OCI-LY7 (cell line): ENCODE data around the gene RNU6-8. TPM values are rescaled to one million over a fixed set of nuclear protein-coding genes. Genes with fewer than 3 reads are reported as not detected.

Experiments used
- BruUV-seq: library from RNA; stranded (reverse); fragments of 400-500 nt; replicated peaks from 2 replicates; lab custom pipeline; 2021; lab: Mats Ljungman, UMichigan
- CTCF ChIA-PET: fragments of 300-600 bp; sonication (Branson Sonifier 250); formaldehyde crosslinking; loops from one replicate; lab custom pipeline; 2022; ENCODE audit warnings: antibody characterized with exemption; ENCODE audit not compliant: unreplicated experiment; lab: Charles Lee
- POLR2A ChIA-PET: fragments of 300-600 bp; sonication (Branson Sonifier 250); formaldehyde crosslinking; loops from one replicate; lab custom pipeline; 2022; ENCODE audit warnings: antibody characterized with exemption; lab: Charles Lee
- DNase-seq: peaks from one replicate; pipeline ENCODE4 v3.0.0-alpha.2; 2015; ENCODE audit warnings: low spot score
- H2AFZ ChIP-seq: fragments of 200-600 bp; sonication (generic), shearing (Covaris generic); 2 replicates; pipeline ENCODE4 v1.6.1; 2014; ENCODE audit warnings: mild to moderate bottlenecking, antibody characterized with exemption, low read length, moderate library complexity
- H3K27ac ChIP-seq: fragments of 200-600 bp; sonication (generic); 2 replicates; pipeline ENCODE4 v1.5.1; 2014; ENCODE audit warnings: mixed run types, low read depth, mild to moderate bottlenecking, moderate library complexity, low read length, inconsistent platforms; ENCODE audit not compliant: poor library complexity, severe bottlenecking
- H3K36me3 ChIP-seq: fragments of 200-600 bp; sonication (generic); 2 replicates; pipeline ENCODE4 v1.6.1; 2014; ENCODE audit warnings: mild to moderate bottlenecking, antibody characterized with exemption, low read length, moderate library complexity, mixed read lengths; ENCODE audit not compliant: insufficient read depth
- H3K4me1 ChIP-seq: fragments of 200-600 bp; sonication (generic); 2 replicates; pipeline ENCODE4 v1.5.1; 2014; ENCODE audit warnings: mild to moderate bottlenecking, low read length; ENCODE audit not compliant: insufficient read depth, poor library complexity, severe bottlenecking
- H3K4me2 ChIP-seq: fragments of 200-600 bp; sonication (generic); 2 replicates; pipeline ENCODE4 v1.6.1; 2014; ENCODE audit warnings: mild to moderate bottlenecking, low read length
- H3K4me3 ChIP-seq: fragments of 200-600 bp; sonication (generic); 2 replicates; pipeline ENCODE4 v1.5.1; 2014; ENCODE audit warnings: mild to moderate bottlenecking, low read depth, low read length; ENCODE audit not compliant: poor library complexity, severe bottlenecking
- H3K79me2 ChIP-seq: fragments of 200-600 bp; sonication (generic); 2 replicates; pipeline ENCODE4 v1.6.1; 2016; ENCODE audit warnings: low read depth, mild to moderate bottlenecking, low read length, moderate library complexity, mixed read lengths; ENCODE audit not compliant: insufficient read depth
- H3K9me2 ChIP-seq: fragments of 200-600 bp; sonication (generic); 2 replicates; pipeline ENCODE4 v1.6.1; 2016; ENCODE audit warnings: mild to moderate bottlenecking, low read length, mixed read lengths; ENCODE audit not compliant: insufficient read depth
- H3K9me3 ChIP-seq: fragments of 200-600 bp; sonication (generic); 2 replicates; pipeline ENCODE4 v1.6.1; 2014; ENCODE audit warnings: mild to moderate bottlenecking, mixed run types, low read length, mixed read lengths
- H4K20me1 ChIP-seq: fragments of 200-600 bp; sonication (generic); 2 replicates; pipeline ENCODE4 v1.6.1; 2014; ENCODE audit warnings: mild to moderate bottlenecking, antibody characterized with exemption, low read length, moderate library complexity, mixed read lengths; ENCODE audit not compliant: insufficient read depth
- EZH2phosphoT487 ChIP-seq: fragments of 200-600 bp; sonication (generic); IDR thresholded peaks from 2 replicates; pipeline ENCODE4 v1.6.1; 2018; ENCODE audit warnings: low read depth, borderline replicate concordance, mild to moderate bottlenecking, mixed run types, antibody characterized with exemption, low read length, moderate library complexity, mixed read lengths
- intact Hi-C: fragments of 100-400 bp; cut with micrococcal nuclease; formaldehyde crosslinking; loops from one replicate; pipeline ENCODE4 v1.10.0; 2022; ENCODE audit not compliant: unreplicated experiment
- total RNA-seq, 2 experiments: library from RNA; depleted of rRNA in 1 of 2; stranded (reverse); fragments of >200 nt in 1 of 2; shearing (Covaris generic) in 1 of 2; gene quantifications; 2 replicates each; pipeline ENCODE4 v1.2.3, GENCODE V29; 2014 to 2022
- TF ChIP-seq, protein P1 (sequence below): fragments of 200-600 bp; sonication (generic); conservative IDR thresholded peaks from 2 replicates; pipeline ENCODE4 v1.5.1; 2014; ENCODE audit warnings: mild to moderate bottlenecking, antibody characterized with exemption, low read length, moderate library complexity, mixed read lengths

The RNU6-8 gene
- total RNA-seq, 2 experiments from 2014 or later = not detected

DNA sequence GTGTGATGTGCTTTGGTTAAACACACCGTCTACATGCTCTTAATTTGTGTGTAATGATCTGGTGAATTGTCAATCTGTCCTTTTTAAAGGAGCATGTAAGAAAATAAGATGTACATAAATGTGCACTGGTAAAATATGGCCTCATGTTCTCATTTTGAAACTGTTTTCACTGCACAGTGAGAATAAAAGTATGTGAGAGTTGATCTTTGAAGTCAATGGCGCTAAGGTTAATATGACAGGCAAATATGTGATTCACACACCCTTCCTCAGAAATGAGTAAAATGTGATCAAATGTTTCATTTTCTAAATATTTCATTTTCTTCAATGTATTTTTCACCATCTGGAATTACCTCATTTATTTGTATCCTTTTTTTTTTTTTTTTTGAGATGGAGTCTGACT is 9.5 kb downstream of the RNU6-8 start:
- Histone ChIP-seq H4K20me1 (no peaks in the 10 kb centered on the region), H3K79me2 (no peaks in the 10 kb centered on the region), H3K27ac (no peak overlapping the region), H3K4me3 (no peak overlapping the region), H3K4me1 (peaks cover 24% of the 10 kb centered on the region), H3K9me3 (no peaks in the 10 kb centered on the region), H2AFZ (no peak overlapping the region), H3K9me2 (no peaks in the 10 kb centered on the region), H3K4me2 (no peak overlapping the region), H3K36me3 (no peaks in the 10 kb centered on the region)
- intact Hi-C loops = no loop called here
- TF ChIP-seq, protein P1, sequence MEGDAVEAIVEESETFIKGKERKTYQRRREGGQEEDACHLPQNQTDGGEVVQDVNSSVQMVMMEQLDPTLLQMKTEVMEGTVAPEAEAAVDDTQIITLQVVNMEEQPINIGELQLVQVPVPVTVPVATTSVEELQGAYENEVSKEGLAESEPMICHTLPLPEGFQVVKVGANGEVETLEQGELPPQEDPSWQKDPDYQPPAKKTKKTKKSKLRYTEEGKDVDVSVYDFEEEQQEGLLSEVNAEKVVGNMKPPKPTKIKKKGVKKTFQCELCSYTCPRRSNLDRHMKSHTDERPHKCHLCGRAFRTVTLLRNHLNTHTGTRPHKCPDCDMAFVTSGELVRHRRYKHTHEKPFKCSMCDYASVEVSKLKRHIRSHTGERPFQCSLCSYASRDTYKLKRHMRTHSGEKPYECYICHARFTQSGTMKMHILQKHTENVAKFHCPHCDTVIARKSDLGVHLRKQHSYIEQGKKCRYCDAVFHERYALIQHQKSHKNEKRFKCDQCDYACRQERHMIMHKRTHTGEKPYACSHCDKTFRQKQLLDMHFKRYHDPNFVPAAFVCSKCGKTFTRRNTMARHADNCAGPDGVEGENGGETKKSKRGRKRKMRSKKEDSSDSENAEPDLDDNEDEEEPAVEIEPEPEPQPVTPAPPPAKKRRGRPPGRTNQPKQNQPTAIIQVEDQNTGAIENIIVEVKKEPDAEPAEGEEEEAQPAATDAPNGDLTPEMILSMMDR = no peak
- TF ChIP-seq EZH2phosphoT487 = no peak
- CTCF ChIA-PET = no interaction called here
- POLR2A ChIA-PET = no interaction called here
- DNase-seq = no peak
- no TSS peak for BruUV-seq

DNA sequence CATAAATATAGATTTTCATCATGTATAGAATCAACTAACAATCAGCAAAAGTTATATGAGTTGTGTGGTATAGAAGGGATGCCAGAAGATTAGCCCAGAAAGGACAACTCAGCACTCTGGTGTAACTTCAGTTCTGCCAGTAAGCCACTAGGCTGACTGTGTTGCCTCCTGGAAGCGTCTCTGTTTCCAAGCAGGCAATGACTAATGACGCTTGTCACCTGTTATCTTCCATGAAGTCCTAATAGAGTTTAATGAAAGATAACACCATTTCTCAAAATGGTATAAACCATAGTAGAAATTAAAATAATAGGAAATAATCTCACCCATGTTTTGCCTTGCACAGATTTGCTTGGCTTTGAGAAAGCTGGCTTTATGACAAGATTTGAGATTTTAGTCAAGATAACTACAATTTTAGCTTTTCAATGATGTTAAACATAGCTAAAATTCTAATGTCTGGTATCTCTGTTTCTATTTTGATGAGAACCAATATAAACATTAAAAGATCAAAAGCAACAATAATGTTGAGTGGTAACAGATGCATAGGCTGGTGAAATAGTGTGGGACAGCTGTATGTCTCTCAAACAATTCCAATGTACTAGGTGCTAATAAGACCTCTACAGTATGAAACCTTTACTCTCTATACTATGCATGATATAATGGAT is 10.2 kb downstream of the RNU6-8 start:
- TF ChIP-seq EZH2phosphoT487 = no peak
- TF ChIP-seq, protein P1 = no peak
- no peaks in the 10 kb centered on the region for H3K9me3 ChIP-seq
- intact Hi-C loops = no loop called here
- no peaks in the 10 kb centered on the region for H3K79me2 ChIP-seq
- no peaks in the 10 kb centered on the region for H3K36me3 ChIP-seq
- no peak overlapping the region for H3K27ac ChIP-seq
- no peaks in the 10 kb centered on the region for H3K9me2 ChIP-seq
- H3K4me1 ChIP-seq = peaks cover 30% of the 10 kb centered on the region
- ChIA-PET POLR2A (no interaction called here), CTCF (no interaction called here)
- no peaks in the 10 kb centered on the region for H4K20me1 ChIP-seq
- BruUV-seq = no TSS peak
- no peak for DNase-seq
- no peak overlapping the region for H2AFZ ChIP-seq
- H3K4me3 ChIP-seq = no peak overlapping the region
- no peak overlapping the region for H3K4me2 ChIP-seq

DNA sequence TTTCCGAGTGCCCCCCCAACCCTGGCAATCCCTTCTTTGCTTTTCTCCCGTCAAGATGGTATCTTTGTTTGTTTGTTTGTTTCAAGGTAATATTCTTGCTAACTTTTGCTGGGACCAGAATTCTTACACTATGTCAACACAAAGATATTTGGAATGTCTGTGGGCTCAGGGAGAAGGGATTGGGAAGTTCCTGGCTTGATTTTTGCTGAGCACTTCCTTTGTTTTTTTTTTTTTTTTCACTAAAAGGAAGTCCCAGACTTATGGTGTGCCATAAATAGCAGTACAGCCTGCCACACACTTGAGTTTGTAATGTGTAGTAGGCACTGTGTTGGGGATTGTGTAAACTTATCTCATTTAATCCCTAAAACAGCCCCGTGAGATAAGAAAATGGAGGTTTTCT is 12.4 kb downstream of the RNU6-8 start:
- Histone ChIP-seq H3K4me3 (no peak overlapping the region), H3K36me3 (no peaks in the 10 kb centered on the region), H3K4me1 (peaks cover 45% of the 10 kb centered on the region), H3K79me2 (no peaks in the 10 kb centered on the region), H3K4me2 (no peak overlapping the region; the same call in 1 of the 2 replicates), H3K27ac (no peak overlapping the region), H4K20me1 (no peaks in the 10 kb centered on the region), H3K9me2 (no peaks in the 10 kb centered on the region), H3K9me3 (peaks cover under 1% of the 10 kb centered on the region; the same call in 1 of the 2 replicates), H2AFZ (no peak overlapping the region)
- DNase-seq = no peak
- ChIA-PET POLR2A (interaction anchor here (0.6 to 0.7 kb wide), 3 partner anchors 10 to 61 kb away, joined by 3 to 4 read pairs (median 3); no protein-coding TSS in a partner anchor), CTCF (no interaction called here)
- BruUV-seq = no TSS peak
- intact Hi-C loops = loop anchor here (1.0 kb wide), 1 partner anchor 10 kb away; no protein-coding TSS in a partner anchor
- TF ChIP-seq, protein P1 = no peak
- TF ChIP-seq EZH2phosphoT487 = no peak
